Fibroblast of pulmonary artery (primary cell): ENCODE measurements around the gene RSPH10B2.
A peak's percentile ranks its signal among the peaks of the same experiment; 100 is the strongest.
"Not testable (repeated sequence)": the region's sequence is repeated elsewhere in the genome, so short reads cannot be mapped to it uniquely, and the experiment has no call there.

Experiments used
- DNase-seq: peaks from one replicate; pipeline ENCODE4 v3.0.0-alpha.2; 2010; ENCODE audit warnings: low read depth
- H3K4me3 ChIP-seq: replicated peaks from 2 replicates; pipeline ENCODE4 v1.5.1; 2011; ENCODE audit warnings: low read depth, mild to moderate bottlenecking, control low read depth, low read length, moderate library complexity
- CTCF ChIP-seq: IDR thresholded peaks from 2 replicates; pipeline ENCODE4 v1.5.1; 2011; ENCODE audit warnings: mild to moderate bottlenecking, control low read depth, low read length, inconsistent platforms; ENCODE audit errors: missing control alignments

Gene RSPH10B2

GRCh38 chr7:6753964-6754363 is at the start of gene RSPH10B2:
Gene RSPH10B2 (plus strand): TSS chr7:6754103. CDS start chr7:6757678, 3,575 bp downstream.
- not testable (repeated sequence) for DNase-seq, H3K4me3 ChIP-seq

GRCh38 chr7:6705959-6706665 is 47.8 kb upstream of the RSPH10B2 start:
- DNase-seq, result peak; percentile 35
- no peak for TF ChIP-seq CTCF
- peak overlapping the region; percentile 91 for H3K4me3 ChIP-seq

GRCh38 chr7:6706666-6707407 is 47.1 kb upstream of the RSPH10B2 start, which contains the start of gene ZNF12:
Gene ZNF12 (minus strand): TSS chr7:6706947. CDS start chr7:6705173, 1,774 bp downstream.
- H3K4me3 ChIP-seq, result peak within 1 kb of the TSS; percentile 91
- no peak for TF ChIP-seq CTCF
- peak; percentile 95 for DNase-seq

- TF ChIP-seq CTCF, result no peak
- DNase-seq, result no peak
- no peak overlapping the region for H3K4me3 ChIP-seq
Observed at GRCh38 chr7:6708304-6708703, 45.6 kb upstream of the RSPH10B2 start.

- no peak for TF ChIP-seq CTCF
- no peak for DNase-seq
Observed at GRCh38 chr7:6709808-6710207, 44.1 kb upstream of the RSPH10B2 start.

GRCh38 chr7:6714360-6714759 is 39.5 kb upstream of the RSPH10B2 start:
- no peak for TF ChIP-seq CTCF
- no peak overlapping the region for H3K4me3 ChIP-seq
- no peak for DNase-seq

More at GRCh38 chr7:6709808-6710207, 44.1 kb upstream of the RSPH10B2 start:
- no peak overlapping the region for H3K4me3 ChIP-seq

- DNase-seq, H3K4me3 ChIP-seq: not testable (repeated sequence)
Observed at GRCh38 chr7:6715898-6716297, 38.0 kb upstream of the RSPH10B2 start.
